Measurements from ENCODE around the gene HPS1.

DNA sequence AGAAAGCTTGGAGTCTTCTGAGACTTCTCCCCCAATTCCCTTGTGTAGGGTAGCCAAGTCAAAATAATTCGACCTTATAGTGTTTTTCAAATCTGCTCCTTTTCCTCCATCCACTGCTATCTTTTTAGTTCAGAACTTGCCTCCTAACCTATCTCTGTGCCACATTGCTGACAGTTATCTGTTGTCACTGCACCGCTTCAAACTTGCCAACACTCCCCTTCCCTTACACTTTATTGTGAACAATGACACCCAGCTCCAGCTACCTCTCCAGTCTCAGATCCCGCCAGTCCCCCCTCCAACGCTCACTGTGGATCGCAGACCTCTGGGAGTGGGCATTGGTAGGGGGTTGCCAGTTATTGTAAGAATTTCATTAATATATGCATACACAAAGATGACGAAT is 16.3 kb upstream of the HPS1 start:
- TF ChIP-seq, protein P1, sequence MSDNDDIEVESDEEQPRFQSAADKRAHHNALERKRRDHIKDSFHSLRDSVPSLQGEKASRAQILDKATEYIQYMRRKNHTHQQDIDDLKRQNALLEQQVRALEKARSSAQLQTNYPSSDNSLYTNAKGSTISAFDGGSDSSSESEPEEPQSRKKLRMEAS (IDR thresholded peaks at IDR 0.05) = no peak
- TF ChIP-seq CREB1 (IDR thresholded peaks at IDR 0.05; ENCODE audit: low read depth) (no peak), YY1 (IDR thresholded peaks at IDR 0.05; ENCODE audit: low read depth) (no peak), TCF12 (IDR thresholded peaks at IDR 0.05; ENCODE audit: low read depth) (no peak), RAD21 (IDR thresholded peaks at IDR 0.05; ENCODE audit: low read depth) (no peak), ZBTB7A (IDR thresholded peaks at IDR 0.05; ENCODE audit: low read depth) (no peak), CEBPB (IDR thresholded peaks at IDR 0.05) (no peak), EP300 (IDR thresholded peaks at IDR 0.05; ENCODE audit: borderline replicate concordance) (no peak), TEAD4 (IDR thresholded peaks at IDR 0.05) (no peak)
- TF ChIP-seq, protein P2, sequence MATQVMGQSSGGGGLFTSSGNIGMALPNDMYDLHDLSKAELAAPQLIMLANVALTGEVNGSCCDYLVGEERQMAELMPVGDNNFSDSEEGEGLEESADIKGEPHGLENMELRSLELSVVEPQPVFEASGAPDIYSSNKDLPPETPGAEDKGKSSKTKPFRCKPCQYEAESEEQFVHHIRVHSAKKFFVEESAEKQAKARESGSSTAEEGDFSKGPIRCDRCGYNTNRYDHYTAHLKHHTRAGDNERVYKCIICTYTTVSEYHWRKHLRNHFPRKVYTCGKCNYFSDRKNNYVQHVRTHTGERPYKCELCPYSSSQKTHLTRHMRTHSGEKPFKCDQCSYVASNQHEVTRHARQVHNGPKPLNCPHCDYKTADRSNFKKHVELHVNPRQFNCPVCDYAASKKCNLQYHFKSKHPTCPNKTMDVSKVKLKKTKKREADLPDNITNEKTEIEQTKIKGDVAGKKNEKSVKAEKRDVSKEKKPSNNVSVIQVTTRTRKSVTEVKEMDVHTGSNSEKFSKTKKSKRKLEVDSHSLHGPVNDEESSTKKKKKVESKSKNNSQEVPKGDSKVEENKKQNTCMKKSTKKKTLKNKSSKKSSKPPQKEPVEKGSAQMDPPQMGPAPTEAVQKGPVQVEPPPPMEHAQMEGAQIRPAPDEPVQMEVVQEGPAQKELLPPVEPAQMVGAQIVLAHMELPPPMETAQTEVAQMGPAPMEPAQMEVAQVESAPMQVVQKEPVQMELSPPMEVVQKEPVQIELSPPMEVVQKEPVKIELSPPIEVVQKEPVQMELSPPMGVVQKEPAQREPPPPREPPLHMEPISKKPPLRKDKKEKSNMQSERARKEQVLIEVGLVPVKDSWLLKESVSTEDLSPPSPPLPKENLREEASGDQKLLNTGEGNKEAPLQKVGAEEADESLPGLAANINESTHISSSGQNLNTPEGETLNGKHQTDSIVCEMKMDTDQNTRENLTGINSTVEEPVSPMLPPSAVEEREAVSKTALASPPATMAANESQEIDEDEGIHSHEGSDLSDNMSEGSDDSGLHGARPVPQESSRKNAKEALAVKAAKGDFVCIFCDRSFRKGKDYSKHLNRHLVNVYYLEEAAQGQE (IDR thresholded peaks at IDR 0.05; ENCODE audit: low read depth) = no peak
